ENCODE measurements around the gene KCNIP4. TPM values are rescaled to one million over a fixed set of nuclear protein-coding genes. Genes with fewer than 3 reads are reported as not detected.
A peak's percentile ranks its signal among the peaks of the same experiment; 100 is the strongest.

KCNIP4 gene
- total RNA-seq, 1 donor from 2014 or later = 0.59 TPM

- Histone ChIP-seq H3K9me3 (ENCODE audit: insufficient read depth, low read depth, low read length) (no peaks in the 10 kb centered on the region), H3K4me2 (ENCODE audit: low read length) (peak overlapping the region; percentile 74), H3K4me1 (ENCODE audit: insufficient read depth, low read length) (peaks cover 15% of the 10 kb centered on the region), H3K27me3 (ENCODE audit: insufficient read depth, low read length) (no peaks in the 10 kb centered on the region), H4K20me1 (ENCODE audit: insufficient read depth, low read length) (no peaks in the 10 kb centered on the region), H3K4me3 (ENCODE audit: insufficient read depth, low read depth, low read length) (peak overlapping the region; percentile 35), H3K27ac (ENCODE audit: low read depth, low read length) (peak overlapping the region; percentile 92), H3K79me2 (ENCODE audit: insufficient read depth, low read length) (no peaks in the 10 kb centered on the region), H2AFZ (ENCODE audit: low read depth, low read length) (no peak overlapping the region), H3K9ac (ENCODE audit: low read length) (peak overlapping the region; percentile 40), H3K36me3 (ENCODE audit: insufficient read depth, low read length) (no peaks in the 10 kb centered on the region)
- Mint-ChIP-seq H3K27me3 (ENCODE audit: low read depth, unreplicated experiment) (no peaks in the 10 kb centered on the region), H3K4me3 (ENCODE audit: unreplicated experiment) (no peak overlapping the region), H3K9me3 (ENCODE audit: unreplicated experiment) (peaks cover 5% of the 10 kb centered on the region), H3K4me1 (ENCODE audit: low read depth, unreplicated experiment) (peaks cover 20% of the 10 kb centered on the region), H3K36me3 (ENCODE audit: low read depth, unreplicated experiment) (no peaks in the 10 kb centered on the region), H3K27ac (ENCODE audit: unreplicated experiment) (peak overlapping the region; percentile 90)
- FAIRE-seq (peak; percentile 89), DNase-seq (ENCODE audit: low read depth) (peak; percentile 76)
- TF ChIP-seq EZH2 (IDR thresholded peaks at IDR 0.05; ENCODE audit: insufficient read depth, low read length) = no peak
- TF ChIP-seq, protein P1, sequence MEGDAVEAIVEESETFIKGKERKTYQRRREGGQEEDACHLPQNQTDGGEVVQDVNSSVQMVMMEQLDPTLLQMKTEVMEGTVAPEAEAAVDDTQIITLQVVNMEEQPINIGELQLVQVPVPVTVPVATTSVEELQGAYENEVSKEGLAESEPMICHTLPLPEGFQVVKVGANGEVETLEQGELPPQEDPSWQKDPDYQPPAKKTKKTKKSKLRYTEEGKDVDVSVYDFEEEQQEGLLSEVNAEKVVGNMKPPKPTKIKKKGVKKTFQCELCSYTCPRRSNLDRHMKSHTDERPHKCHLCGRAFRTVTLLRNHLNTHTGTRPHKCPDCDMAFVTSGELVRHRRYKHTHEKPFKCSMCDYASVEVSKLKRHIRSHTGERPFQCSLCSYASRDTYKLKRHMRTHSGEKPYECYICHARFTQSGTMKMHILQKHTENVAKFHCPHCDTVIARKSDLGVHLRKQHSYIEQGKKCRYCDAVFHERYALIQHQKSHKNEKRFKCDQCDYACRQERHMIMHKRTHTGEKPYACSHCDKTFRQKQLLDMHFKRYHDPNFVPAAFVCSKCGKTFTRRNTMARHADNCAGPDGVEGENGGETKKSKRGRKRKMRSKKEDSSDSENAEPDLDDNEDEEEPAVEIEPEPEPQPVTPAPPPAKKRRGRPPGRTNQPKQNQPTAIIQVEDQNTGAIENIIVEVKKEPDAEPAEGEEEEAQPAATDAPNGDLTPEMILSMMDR (IDR thresholded peaks at IDR 0.05; ENCODE audit: insufficient read depth, low read depth, low read length) = no peak
Measured at GRCh38 chr4:21802406-21802805, 146.2 kb downstream of the KCNIP4 start.

GRCh38 chr4:21801661-21802385 is 146.7 kb downstream of the KCNIP4 start:
- Mint-ChIP-seq H3K9me3 (ENCODE audit: unreplicated experiment) (peaks cover 5% of the 10 kb centered on the region), H3K4me3 (ENCODE audit: unreplicated experiment) (no peak overlapping the region), H3K27ac (ENCODE audit: unreplicated experiment) (peak overlapping the region; percentile 98), H3K4me1 (ENCODE audit: low read depth, unreplicated experiment) (peaks cover 20% of the 10 kb centered on the region), H3K36me3 (ENCODE audit: low read depth, unreplicated experiment) (no peaks in the 10 kb centered on the region), H3K27me3 (ENCODE audit: low read depth, unreplicated experiment) (no peaks in the 10 kb centered on the region)
- Histone ChIP-seq H3K9me3 (ENCODE audit: insufficient read depth, low read depth, low read length) (no peaks in the 10 kb centered on the region), H3K9ac (ENCODE audit: low read length) (peak overlapping the region; percentile 40), H3K79me2 (ENCODE audit: insufficient read depth, low read length) (no peaks in the 10 kb centered on the region), H2AFZ (ENCODE audit: low read depth, low read length) (no peak overlapping the region), H3K27me3 (ENCODE audit: insufficient read depth, low read length) (no peaks in the 10 kb centered on the region), H3K4me1 (ENCODE audit: insufficient read depth, low read length) (peaks cover 15% of the 10 kb centered on the region), H3K36me3 (ENCODE audit: insufficient read depth, low read length) (no peaks in the 10 kb centered on the region), H4K20me1 (ENCODE audit: insufficient read depth, low read length) (no peaks in the 10 kb centered on the region), H3K4me3 (ENCODE audit: insufficient read depth, low read depth, low read length) (peak overlapping the region; percentile 35), H3K27ac (ENCODE audit: low read depth, low read length) (peak overlapping the region; percentile 92), H3K4me2 (ENCODE audit: low read length) (peak overlapping the region; percentile 74)
- DNase-seq (ENCODE audit: low read depth) (peak; percentile 50), FAIRE-seq (no peak)
- no peak for TF ChIP-seq EZH2 (IDR thresholded peaks at IDR 0.05; ENCODE audit: insufficient read depth, low read length)
- TF ChIP-seq, protein P1 (IDR thresholded peaks at IDR 0.05; ENCODE audit: insufficient read depth, low read depth, low read length) = no peak

DNA sequence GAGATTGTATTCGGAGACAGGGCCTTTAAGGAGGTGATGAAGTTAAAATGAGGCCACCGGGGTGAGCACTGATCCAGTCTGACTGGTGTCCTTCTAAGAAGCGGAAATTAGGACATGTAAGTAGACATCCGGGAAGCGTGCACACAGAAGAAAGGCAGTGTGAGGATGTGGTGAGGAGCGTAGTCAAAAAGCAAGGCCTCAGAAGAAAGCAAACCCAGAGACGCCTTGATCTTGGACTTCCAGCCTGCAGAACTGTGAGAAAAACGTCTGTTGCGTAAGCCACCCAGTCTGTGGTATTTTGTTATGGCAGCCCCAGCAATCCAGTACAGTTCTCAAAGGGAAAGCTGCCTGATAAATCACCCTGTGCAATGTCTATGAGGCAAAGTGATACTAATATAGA is 153.5 kb downstream of the KCNIP4 start:
- H3K9me3 Mint-ChIP-seq (ENCODE audit: unreplicated experiment) = peaks cover 5% of the 10 kb centered on the region

More for the DNA sequence above, 153.5 kb downstream of the KCNIP4 start:
- Histone ChIP-seq H3K27ac (ENCODE audit: low read depth, low read length) (no peak overlapping the region), H3K27me3 (ENCODE audit: insufficient read depth, low read length) (no peaks in the 10 kb centered on the region), H3K9ac (ENCODE audit: low read length) (no peak overlapping the region), H3K4me2 (ENCODE audit: low read length) (no peak overlapping the region), H4K20me1 (ENCODE audit: insufficient read depth, low read length) (no peaks in the 10 kb centered on the region), H3K9me3 (ENCODE audit: insufficient read depth, low read depth, low read length) (no peaks in the 10 kb centered on the region), H3K79me2 (ENCODE audit: insufficient read depth, low read length) (no peaks in the 10 kb centered on the region), H3K4me1 (ENCODE audit: insufficient read depth, low read length) (peaks cover 11% of the 10 kb centered on the region), H3K36me3 (ENCODE audit: insufficient read depth, low read length) (no peaks in the 10 kb centered on the region), H2AFZ (ENCODE audit: low read depth, low read length) (no peak overlapping the region), H3K4me3 (ENCODE audit: insufficient read depth, low read depth, low read length) (no peak overlapping the region)
- Mint-ChIP-seq H3K27me3 (ENCODE audit: low read depth, unreplicated experiment) (no peaks in the 10 kb centered on the region), H3K4me3 (ENCODE audit: unreplicated experiment) (no peak overlapping the region), H3K36me3 (ENCODE audit: low read depth, unreplicated experiment) (no peaks in the 10 kb centered on the region), H3K27ac (ENCODE audit: unreplicated experiment) (no peak overlapping the region), H3K4me1 (ENCODE audit: low read depth, unreplicated experiment) (peaks cover 9% of the 10 kb centered on the region)
- FAIRE-seq (no peak), DNase-seq (ENCODE audit: low read depth) (peak; percentile 55)
- TF ChIP-seq, protein P1 (IDR thresholded peaks at IDR 0.05; ENCODE audit: insufficient read depth, low read depth, low read length) = no peak
- no peak for TF ChIP-seq EZH2 (IDR thresholded peaks at IDR 0.05; ENCODE audit: insufficient read depth, low read length)
